Keratinocyte (primary cell): ENCODE data around the gene MED12L. TPM values are rescaled to one million over a fixed set of nuclear protein-coding genes. Genes with fewer than 3 reads are reported as not detected.

Experiments
- DNase-seq: peaks from one replicate; pipeline ENCODE4 v3.0.0-alpha.2; 2011; ENCODE audit warnings: low read depth, missing footprints, low spot score
- FAIRE-seq: peaks from 2 replicates; lab custom pipeline; 2011; peaks lifted over from hg19 to GRCh38; lab: Jason Lieb, UNC
- H2AFZ ChIP-seq: 2 replicates; pipeline ENCODE4 v1.6.0; 2012; ENCODE audit warnings: low read length, control low read depth, inconsistent platforms; ENCODE audit not compliant: control insufficient read depth
- H3K27ac ChIP-seq: 2 replicates; pipeline ENCODE4 v1.5.1; 2011; ENCODE audit warnings: low read length; ENCODE audit not compliant: control insufficient read depth, insufficient read depth
- H3K27me3 ChIP-seq: 3 replicates; pipeline ENCODE4 v1.6.0; 2011; ENCODE audit warnings: low read length; ENCODE audit not compliant: control insufficient read depth, insufficient read depth; ENCODE audit errors: extremely low read depth
- H3K36me3 ChIP-seq, 2 experiments: 2 replicates in 1 of 2; 3 replicates in 1 of 2; pipeline ENCODE4 v1.5.1; 2011; ENCODE audit warnings: low read length in 2 of 2, mild to moderate bottlenecking in 1 of 2; ENCODE audit not compliant: control insufficient read depth in 2 of 2, insufficient read depth in 2 of 2; ENCODE audit errors: extremely low read depth in 1 of 2
- H3K4me1 ChIP-seq: 3 replicates; pipeline ENCODE4 v1.5.1; 2011; ENCODE audit warnings: low read length; ENCODE audit not compliant: control insufficient read depth, insufficient read depth; ENCODE audit errors: extremely low read depth
- H3K4me2 ChIP-seq: 3 replicates; pipeline ENCODE4 v1.6.0; 2011; ENCODE audit warnings: low read depth, low read length; ENCODE audit not compliant: control insufficient read depth, insufficient read depth; ENCODE audit errors: extremely low read depth
- H3K4me3 ChIP-seq, 3 experiments: fragments of 200-600 bp in 1 of 3; sonication (generic) in 1 of 3; 2 replicates in 2 of 3; 3 replicates in 1 of 3; pipeline ENCODE4 v1.5.1; 2011 to 2016; ENCODE audit warnings: low read length in 3 of 3, mild to moderate bottlenecking in 3 of 3, control low read depth in 2 of 3, inconsistent platforms in 1 of 3, low read depth in 1 of 3, mixed read lengths in 1 of 3, mixed run types in 1 of 3, moderate library complexity in 1 of 3; ENCODE audit not compliant: control insufficient read depth in 2 of 3, insufficient read depth in 2 of 3; ENCODE audit errors: extremely low read depth in 1 of 3
- H3K79me2 ChIP-seq: 2 replicates; pipeline ENCODE4 v1.6.0; 2012; ENCODE audit warnings: low read length; ENCODE audit not compliant: control insufficient read depth, insufficient read depth
- H3K9ac ChIP-seq: 3 replicates; pipeline ENCODE4 v1.6.0; 2011; ENCODE audit warnings: low read length; ENCODE audit not compliant: control insufficient read depth, insufficient read depth; ENCODE audit errors: extremely low read depth
- H3K9me1 ChIP-seq: 3 replicates; pipeline ENCODE4 v1.6.0; 2011; ENCODE audit warnings: low read length; ENCODE audit not compliant: control insufficient read depth, insufficient read depth; ENCODE audit errors: extremely low read depth
- H3K9me3 ChIP-seq: 2 replicates; pipeline ENCODE4 v1.5.1; 2012; ENCODE audit warnings: low read depth, low read length; ENCODE audit not compliant: control insufficient read depth
- H4K20me1 ChIP-seq: 3 replicates; pipeline ENCODE4 v1.6.0; 2011; ENCODE audit warnings: low read length; ENCODE audit not compliant: control insufficient read depth, insufficient read depth; ENCODE audit errors: extremely low read depth
- CTCF ChIP-seq, 3 experiments: IDR thresholded peaks in 1 of 3; conservative IDR thresholded peaks in 1 of 3; optimal IDR thresholded peaks in 1 of 3; 2 replicates in 2 of 3; 3 replicates in 1 of 3; pipeline versions ENCODE3 to v1.5.1; 2011; ENCODE audit warnings: low read length in 3 of 3, mild to moderate bottlenecking in 3 of 3, moderate library complexity in 2 of 3, control low read depth in 1 of 3, inconsistent platforms in 1 of 3; ENCODE audit not compliant: insufficient read depth in 2 of 3; ENCODE audit errors: extremely low read depth in 1 of 3
- EZH2 ChIP-seq: IDR thresholded peaks from one replicate; pipeline ENCODE4 v1.6.1; 2012; ENCODE audit warnings: inconsistent platforms, mild to moderate bottlenecking, low read length, moderate library complexity
- dilution Hi-C: fragments of 300-500 bp; cut with MboI; formaldehyde crosslinking; loops from one replicate; pipeline ENCODE4 v1.7.0; 2020; ENCODE audit warnings: low sequenced_read_pairs; ENCODE audit not compliant: extremely low pct_ligation_motif_present
- polyA plus RNA-seq, 5 experiments: library from polyadenylated mRNA; depleted of rRNA in 3 of 5; stranded (reverse) in 3 of 5; stranded (forward) in 1 of 5; unstranded in 1 of 5; fragments of >200 nt; gene quantifications; 1 replicate in 1 of 5; 2 replicates in 3 of 5; 3 replicates in 1 of 5; pipeline versions ENCODE4 v1.2.1 to v1.2.3, GENCODE V29; 2011 to 2012; ENCODE audit warnings: missing spikeins in 2 of 5, low read depth in 1 of 5, low replicate concordance in 1 of 5

The MED12L gene
- polyA plus RNA-seq, 1 donor (not counting 4 experiments of a cell fraction or from before 2014, with no cell fraction given), result 0.04 TPM

GRCh38 chr3:151100076-151100475 lies 14.6 kb downstream of the MED12L start:
- no peak for FAIRE-seq

GRCh38 chr3:151101270-151101969 lies 16.0 kb downstream of the MED12L start:
- no peak overlapping the region for H2AFZ ChIP-seq
- no peaks in the 10 kb centered on the region for H3K9me1 ChIP-seq
- no peak overlapping the region for H3K27ac ChIP-seq
- no peaks in the 10 kb centered on the region for H3K9me3 ChIP-seq
- dilution Hi-C loops, result no loop called here
- TF ChIP-seq CTCF (optimal IDR thresholded peaks at IDR 0.05 in 1 of 3, IDR thresholded peaks at IDR 0.05 in 1 of 3, conservative IDR thresholded peaks at IDR 0.05 in 1 of 3; ENCODE audit: extremely low read depth in 1 of 3, insufficient read depth in 2 of 3, low read length in 3 of 3), result no peak
- TF ChIP-seq EZH2, result no peak
- H3K4me2 ChIP-seq, result no peak overlapping the region
- H3K27me3 ChIP-seq, result peaks cover 22% of the 10 kb centered on the region
- no peaks in the 10 kb centered on the region for H3K36me3 ChIP-seq
- no peak for DNase-seq
- FAIRE-seq, result no peak
- no peaks in the 10 kb centered on the region for H4K20me1 ChIP-seq
- no peaks in the 10 kb centered on the region for H3K79me2 ChIP-seq
- H3K4me3 ChIP-seq, result no peak overlapping the region
- no peak overlapping the region for H3K9ac ChIP-seq
- no peaks in the 10 kb centered on the region for H3K4me1 ChIP-seq

More at GRCh38 chr3:151100076-151100475, 14.6 kb downstream of the MED12L start:
- no peaks in the 10 kb centered on the region for H3K36me3 ChIP-seq
- no peaks in the 10 kb centered on the region for H3K9me3 ChIP-seq
- no peak overlapping the region for H3K4me3 ChIP-seq
- dilution Hi-C loops, result no loop called here
- no peaks in the 10 kb centered on the region for H4K20me1 ChIP-seq
- H3K4me2 ChIP-seq, result no peak overlapping the region
- H2AFZ ChIP-seq, result no peak overlapping the region
- H3K9me1 ChIP-seq, result no peaks in the 10 kb centered on the region
- H3K27ac ChIP-seq, result no peak overlapping the region
- no peak overlapping the region for H3K9ac ChIP-seq
- TF ChIP-seq CTCF (optimal IDR thresholded peaks at IDR 0.05 in 1 of 3, IDR thresholded peaks at IDR 0.05 in 1 of 3, conservative IDR thresholded peaks at IDR 0.05 in 1 of 3; ENCODE audit: extremely low read depth in 1 of 3, insufficient read depth in 2 of 3, low read length in 3 of 3) (no peak), EZH2 (no peak)
- no peaks in the 10 kb centered on the region for H3K4me1 ChIP-seq
- no peaks in the 10 kb centered on the region for H3K79me2 ChIP-seq
- peaks cover 19% of the 10 kb centered on the region for H3K27me3 ChIP-seq
- no peak for DNase-seq
